Neuronal stem cell (in vitro differentiated cells): Measurements from ENCODE around the gene LACTBL1.

Source experiments
- DNase-seq: peaks from one replicate; pipeline ENCODE4 v3.0.0-alpha.2; 2013; ENCODE audit warnings: low spot score
- H2AFZ ChIP-seq: one replicate; pipeline ENCODE4 v1.6.1; 2013; ENCODE audit warnings: mild to moderate bottlenecking, low read length, inconsistent platforms
- H2AK5ac ChIP-seq: 2 replicates; pipeline ENCODE4 v1.6.1; 2013; ENCODE audit warnings: low read depth, mild to moderate bottlenecking, inconsistent platforms, low read length, moderate library complexity, mixed read lengths
- H2BK120ac ChIP-seq: 2 replicates; pipeline ENCODE4 v1.6.1; 2013; ENCODE audit warnings: low read depth, mild to moderate bottlenecking, inconsistent platforms, low read length, moderate library complexity, mixed read lengths
- H2BK12ac ChIP-seq: one replicate; pipeline ENCODE4 v1.6.1; 2013; ENCODE audit warnings: low read length, inconsistent platforms
- H2BK15ac ChIP-seq: 2 replicates; pipeline ENCODE4 v1.6.1; 2013; ENCODE audit warnings: mild to moderate bottlenecking, low read length, inconsistent platforms, mixed read lengths
- H2BK5ac ChIP-seq: one replicate; pipeline ENCODE4 v1.6.1; 2013; ENCODE audit warnings: inconsistent platforms, mild to moderate bottlenecking, low read length, moderate library complexity
- H3K14ac ChIP-seq: one replicate; pipeline ENCODE4 v1.6.1; 2013; ENCODE audit warnings: low read length, inconsistent platforms
- H3K18ac ChIP-seq: 2 replicates; pipeline ENCODE4 v1.6.1; 2013; ENCODE audit warnings: low read length, inconsistent platforms
- H3K23ac ChIP-seq: 2 replicates; pipeline ENCODE4 v1.6.1; 2013; ENCODE audit warnings: low read depth, mild to moderate bottlenecking, mixed read lengths, low read length, inconsistent platforms; ENCODE audit not compliant: poor library complexity
- H3K27ac ChIP-seq: replicated peaks from 3 replicates; pipeline ENCODE4 v1.5.1; 2013; ENCODE audit warnings: low read length, inconsistent platforms
- H3K27me3 ChIP-seq, 3 experiments: 2 replicates each; pipeline ENCODE4 v1.6.1; 2013; ENCODE audit warnings: low read length in 3 of 3, mild to moderate bottlenecking in 2 of 3, inconsistent platforms in 1 of 3, low read depth in 1 of 3, mixed read lengths in 1 of 3, moderate library complexity in 1 of 3; ENCODE audit not compliant: control insufficient read depth in 3 of 3, insufficient read depth in 3 of 3
- H3K36me3 ChIP-seq, 2 donors: replicated peaks in 1 of 2; 2 replicates each; pipeline ENCODE4 v1.6.1; 2013; ENCODE audit warnings: low read length in 2 of 2; ENCODE audit not compliant: control insufficient read depth in 2 of 2, insufficient read depth in 2 of 2
- H3K4ac ChIP-seq: 2 replicates; pipeline ENCODE4 v1.6.1; 2013; ENCODE audit warnings: inconsistent platforms, mild to moderate bottlenecking, low read length, moderate library complexity
- H3K4me1 ChIP-seq, 2 donors: 1 replicate in 1 of 2; 2 replicates in 1 of 2; pipeline ENCODE4 v1.6.1; 2013; ENCODE audit warnings: low read length in 2 of 2, low read depth in 1 of 2; ENCODE audit not compliant: control insufficient read depth in 2 of 2, insufficient read depth in 1 of 2
- H3K4me2 ChIP-seq: one replicate; pipeline ENCODE4 v1.6.1; 2013; ENCODE audit warnings: mild to moderate bottlenecking, low read length, inconsistent platforms; ENCODE audit not compliant: insufficient read depth, poor library complexity, severe bottlenecking
- H3K4me3 ChIP-seq, 2 donors: 2 replicates each; pipeline ENCODE4 v1.5.1; 2013; ENCODE audit warnings: low read length in 2 of 2, mild to moderate bottlenecking in 2 of 2, inconsistent platforms in 1 of 2, moderate library complexity in 1 of 2
- H3K79me1 ChIP-seq: one replicate; pipeline ENCODE4 v1.6.1; 2013; ENCODE audit warnings: low read depth, mild to moderate bottlenecking, inconsistent platforms, low read length, moderate library complexity
- H3K9ac ChIP-seq: one replicate; pipeline ENCODE4 v1.6.1; 2013; ENCODE audit warnings: mild to moderate bottlenecking, low read depth, low read length, inconsistent platforms; ENCODE audit not compliant: poor library complexity
- H3K9me3 ChIP-seq, 2 donors: replicated peaks in 1 of 2; 2 replicates each; pipeline versions ENCODE3 to v1.6.1; 2013; ENCODE audit warnings: low read length in 2 of 2, mild to moderate bottlenecking in 2 of 2, inconsistent platforms in 1 of 2, low read depth in 1 of 2, mixed read lengths in 1 of 2, moderate library complexity in 1 of 2; ENCODE audit not compliant: control insufficient read depth in 2 of 2, insufficient read depth in 1 of 2
- H4K8ac ChIP-seq: one replicate; pipeline ENCODE4 v1.6.1; 2013; ENCODE audit warnings: low read depth, mild to moderate bottlenecking, inconsistent platforms, low read length, moderate library complexity
- H4K91ac ChIP-seq: one replicate; pipeline ENCODE4 v1.6.1; 2013; ENCODE audit warnings: low read length, low read depth, mild to moderate bottlenecking, inconsistent platforms; ENCODE audit not compliant: poor library complexity
- WGBS, 2 donors: extraction: QIAGEN DNeasy Blood & Tissue Kit; methylation state at CpG; one replicate each; pipeline ENCODE4 v1.1.7; 2013; ENCODE audit warnings: missing lambda C conversion rate in 2 of 2, mixed read lengths in 1 of 2; ENCODE audit not compliant: insufficient read length in 2 of 2, insufficient replicate concordance in 1 of 2; ENCODE audit errors: extremely low coverage in 2 of 2; 5-methylcytosine and 5-hydroxymethylcytosine counted together

The LACTBL1 gene

DNA sequence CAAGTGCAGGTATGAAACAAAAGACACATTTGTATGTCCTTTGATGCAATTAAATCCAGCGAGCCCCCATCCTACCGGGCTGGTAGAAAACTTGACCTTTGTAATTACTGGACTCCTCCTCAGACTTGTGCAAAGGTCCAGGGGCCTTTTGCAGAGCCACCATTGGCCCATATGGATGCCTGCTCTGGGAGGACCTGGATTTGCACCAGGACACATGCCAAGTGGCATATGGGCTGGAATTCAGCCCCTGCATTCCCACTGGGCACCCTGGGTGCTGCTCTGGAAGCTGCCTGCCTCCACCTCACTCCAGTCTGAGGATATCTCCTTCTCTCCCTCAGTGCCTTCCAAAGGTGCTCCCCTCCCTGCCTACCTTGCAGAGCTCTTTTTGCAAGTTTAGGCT is 36.0 kb downstream of the LACTBL1 start:
- Histone ChIP-seq H3K4me1 (no peaks in the 10 kb centered on the region), H2BK15ac (no peak overlapping the region), H3K4me2 (no peak overlapping the region), H2AFZ (no peak overlapping the region), H3K79me1 (no peaks in the 10 kb centered on the region), H4K8ac (no peak overlapping the region), H3K4me3 (no peak overlapping the region), H3K18ac (no peak overlapping the region), H3K9ac (no peak overlapping the region), H2BK5ac (no peak overlapping the region), H3K4ac (no peak overlapping the region), H3K23ac (no peak overlapping the region), H3K9me3 (peaks cover 5 to 9% of the 10 kb centered on the region in 2 donors), H2BK120ac (no peak overlapping the region), H3K27me3 (no peaks in the 10 kb centered on the region), H2BK12ac (no peak overlapping the region), H2AK5ac (no peak overlapping the region), H3K27ac (no peak overlapping the region), H3K14ac (no peak overlapping the region), H3K36me3 (no peaks in the 10 kb centered on the region), H4K91ac (no peak overlapping the region)
- WGBS, 2 donors, result no CpG with 5 or more reads among the region's 2 CpGs
- no peak for DNase-seq

DNA sequence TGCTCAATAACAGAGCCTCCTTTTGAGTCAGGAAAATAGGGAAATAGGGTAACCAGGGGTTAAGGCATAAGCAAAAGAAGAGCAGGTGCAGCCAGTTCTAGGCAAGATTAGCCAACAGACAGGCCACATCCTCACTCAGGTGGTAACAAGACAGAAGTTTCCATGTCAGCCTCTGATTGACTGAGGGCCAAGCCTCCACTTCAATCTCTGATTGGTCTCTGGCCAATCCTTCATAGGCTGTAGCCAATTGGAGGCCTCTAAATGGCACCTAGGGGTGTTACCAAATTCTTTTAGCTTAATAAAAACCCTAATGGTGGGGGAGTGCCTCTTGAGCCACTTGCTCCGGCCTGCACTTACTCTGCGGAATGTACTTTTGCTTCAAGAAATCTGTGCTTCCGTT is 37.2 kb downstream of the LACTBL1 start:
- Histone ChIP-seq H2BK15ac (no peak overlapping the region), H2AFZ (no peak overlapping the region), H3K27ac (no peak overlapping the region), H2BK12ac (no peak overlapping the region), H3K23ac (no peak overlapping the region), H3K4ac (no peak overlapping the region), H3K27me3 (no peaks in the 10 kb centered on the region), H3K9me3 (peaks cover 5 to 6% of the 10 kb centered on the region in 2 donors), H3K14ac (no peak overlapping the region), H3K18ac (no peak overlapping the region), H3K36me3 (no peaks in the 10 kb centered on the region), H3K4me2 (no peak overlapping the region), H4K91ac (no peak overlapping the region), H4K8ac (no peak overlapping the region), H3K4me1 (no peaks in the 10 kb centered on the region), H2BK5ac (no peak overlapping the region), H3K4me3 (no peak overlapping the region), H3K9ac (no peak overlapping the region), H3K79me1 (no peaks in the 10 kb centered on the region), H2AK5ac (no peak overlapping the region), H2BK120ac (no peak overlapping the region)
- WGBS, 2 donors, result no CpG with 5 or more reads among the region's 3 CpGs
- DNase-seq, result no peak

DNA sequence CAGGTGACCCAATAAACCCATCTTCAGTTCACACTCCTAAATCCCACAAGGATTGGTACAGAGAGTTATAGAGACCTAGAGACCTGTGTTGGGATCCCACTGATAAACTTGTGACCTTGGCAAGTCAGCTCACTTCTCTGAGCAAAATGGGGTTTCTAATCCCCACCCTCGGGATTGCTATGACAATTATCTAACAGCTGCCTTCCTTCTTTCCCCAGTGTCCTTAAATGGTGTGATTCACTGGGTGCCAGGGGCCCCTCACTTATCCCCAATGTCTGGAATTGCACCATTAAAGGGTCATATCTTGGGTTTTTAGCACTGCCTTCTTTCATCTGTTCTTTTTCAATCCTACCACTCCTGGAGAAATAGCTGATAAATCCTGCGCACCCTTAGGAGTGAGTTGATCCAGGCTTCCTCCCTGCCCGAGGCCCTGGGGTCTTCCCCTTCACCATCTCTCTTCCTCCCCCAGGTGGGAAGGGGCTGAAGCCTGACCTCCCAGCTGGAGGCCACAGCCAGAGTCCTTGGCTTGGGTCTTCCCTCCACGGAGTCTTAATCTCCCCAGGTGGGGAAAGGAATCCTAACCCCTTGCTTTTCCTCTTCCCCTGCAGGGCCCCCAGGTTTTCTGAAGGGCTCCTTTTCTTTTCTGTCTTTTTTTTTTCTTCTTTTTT is 39.7 kb downstream of the LACTBL1 start:
- Histone ChIP-seq H2AFZ (no peak overlapping the region), H2BK5ac (no peak overlapping the region), H3K9me3 (peaks cover 3 to 6% of the 10 kb centered on the region in 2 donors), H3K18ac (peak overlapping the region; percentile 85), H2AK5ac (no peak overlapping the region), H3K4ac (no peak overlapping the region), H2BK15ac (no peak overlapping the region), H3K4me1 (peaks cover 0 to 2% of the 10 kb centered on the region in 2 donors), H3K36me3 (no peaks in the 10 kb centered on the region), H3K4me3 (no peak overlapping the region), H3K14ac (no peak overlapping the region), H4K8ac (no peak overlapping the region), H3K79me1 (no peaks in the 10 kb centered on the region), H2BK12ac (no peak overlapping the region), H3K9ac (no peak overlapping the region), H3K4me2 (no peak overlapping the region), H3K27me3 (peaks cover 0 to 8% (median 0%) of the 10 kb centered on the region in 3 experiments), H3K23ac (no peak overlapping the region), H2BK120ac (no peak overlapping the region), H4K91ac (no peak overlapping the region), H3K27ac (no peak overlapping the region)
- no peak for DNase-seq
- no CpG with 5 or more reads among the region's 4 CpGs for WGBS, 2 donors

DNA sequence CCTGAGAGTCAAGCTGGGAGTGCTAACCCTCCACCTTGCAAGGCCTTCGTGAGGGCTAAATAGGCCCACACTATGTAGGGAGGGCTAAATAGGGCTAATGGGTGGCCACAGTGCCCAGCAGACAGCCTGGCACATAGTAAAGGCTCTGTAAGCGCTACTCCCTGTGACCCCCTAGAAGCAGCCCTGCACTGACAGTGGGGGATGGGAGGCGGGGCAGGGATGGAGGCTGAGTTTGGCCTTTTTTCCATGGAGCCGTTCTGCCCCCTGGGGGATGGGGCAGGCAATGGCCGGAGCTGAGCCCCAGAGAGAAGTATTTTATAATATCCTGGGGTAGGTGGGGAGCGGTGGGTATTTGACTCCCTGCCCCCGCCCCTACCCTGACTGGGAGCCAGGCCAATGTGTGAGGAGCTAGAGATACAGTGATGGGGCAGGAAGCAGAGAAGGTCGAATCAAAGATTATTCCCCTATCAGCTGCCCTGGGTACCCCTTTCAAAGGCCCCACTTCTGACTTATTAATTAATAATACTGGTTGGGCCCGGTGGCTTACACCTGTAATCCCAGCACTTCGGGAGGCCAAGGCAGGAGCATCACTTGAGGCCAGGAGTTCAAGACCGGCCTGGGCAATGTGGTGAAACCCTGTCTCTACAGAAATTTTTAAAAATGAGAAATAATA is 42.3 kb downstream of the LACTBL1 start:
- WGBS, 2 donors, result no CpG with 5 or more reads among the region's 11 CpGs
- H3K79me1 ChIP-seq, result no peaks in the 10 kb centered on the region

More for the DNA sequence above, 42.3 kb downstream of the LACTBL1 start:
- H3K9ac ChIP-seq, result no peak overlapping the region
- peaks cover 0 to 2% of the 10 kb centered on the region in 2 donors for H3K4me1 ChIP-seq
- H2BK5ac ChIP-seq, result no peak overlapping the region
- no peak overlapping the region for H3K14ac ChIP-seq
- H2BK12ac ChIP-seq, result no peak overlapping the region
- peak; percentile 75 for DNase-seq
- H3K27me3 ChIP-seq, result peaks cover 0 to 8% (median 0%) of the 10 kb centered on the region in 3 experiments
- no peak overlapping the region for H4K8ac ChIP-seq
- no peak overlapping the region for H2BK120ac ChIP-seq
- H2AFZ ChIP-seq, result no peak overlapping the region
- H3K36me3 ChIP-seq, result no peaks in the 10 kb centered on the region
- H3K4me2 ChIP-seq, result no peak overlapping the region
- no peak overlapping the region for H3K4ac ChIP-seq
- H4K91ac ChIP-seq, result no peak overlapping the region
- H3K23ac ChIP-seq, result no peak overlapping the region
- peak overlapping the region; percentile 81 for H3K18ac ChIP-seq
- peaks cover 2% of the 10 kb centered on the region in 2 donors for H3K9me3 ChIP-seq
- no peak overlapping the region for H2BK15ac ChIP-seq
- H3K4me3 ChIP-seq, result no peak overlapping the region
- no peak overlapping the region for H2AK5ac ChIP-seq
- H3K27ac ChIP-seq, result no peak overlapping the region
